ENCODE data around the gene KHK.

DNA sequence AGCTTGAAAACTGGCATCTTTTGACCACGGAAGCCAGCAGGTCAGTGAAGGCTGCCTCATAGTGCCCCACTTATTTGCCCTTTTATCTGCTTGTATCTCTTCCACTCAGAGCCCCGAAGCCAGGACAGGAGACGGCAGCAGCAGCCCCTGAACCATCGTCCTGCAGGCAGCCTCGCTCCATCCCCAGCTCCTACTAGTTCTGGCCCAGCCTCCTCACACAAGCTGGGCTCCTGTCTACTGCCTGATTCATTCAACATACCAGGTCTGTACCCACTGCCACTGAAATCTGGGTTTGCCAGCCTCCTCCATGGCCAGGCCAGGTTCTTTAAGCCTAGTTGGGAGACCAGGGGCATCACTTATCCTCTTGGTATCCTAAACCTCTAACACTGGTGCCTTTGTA is 19.2 kb upstream of the KHK start:
- TF ChIP-seq GATA2 (IDR thresholded peaks at IDR 0.05; ENCODE audit: low read depth, low read length), result no peak
- TF ChIP-seq GATA3 (IDR thresholded peaks at IDR 0.05; ENCODE audit: low read depth, low read length), result no peak
